IPS-18a (cell line): ENCODE results near the gene TBC1D3B.
"Not testable (repeated sequence)": the region's sequence is repeated elsewhere in the genome, so short reads cannot be mapped to it uniquely, and the experiment has no call there.

Experiments
- H3K27ac ChIP-seq: one replicate; pipeline ENCODE4 v1.5.1; 2013; ENCODE audit warnings: low read length
- H3K27me3 ChIP-seq: one replicate; pipeline ENCODE4 v1.6.1; 2013; ENCODE audit warnings: mild to moderate bottlenecking, low read length; ENCODE audit not compliant: control insufficient read depth, insufficient read depth
- H3K36me3 ChIP-seq: one replicate; pipeline ENCODE4 v1.6.1; 2013; ENCODE audit warnings: low read depth, low read length; ENCODE audit not compliant: control insufficient read depth
- H3K4me1 ChIP-seq: one replicate; pipeline ENCODE4 v1.6.1; 2013; ENCODE audit warnings: low read depth, low read length; ENCODE audit not compliant: control insufficient read depth
- H3K4me3 ChIP-seq: one replicate; pipeline ENCODE4 v1.5.1; 2013; ENCODE audit warnings: low read length
- H3K9ac ChIP-seq: one replicate; pipeline ENCODE4 v1.6.1; 2013; ENCODE audit warnings: mild to moderate bottlenecking, low read length, moderate library complexity
- H3K9me3 ChIP-seq: one replicate; pipeline ENCODE4 v1.6.1; 2013; ENCODE audit warnings: low read depth, low read length; ENCODE audit not compliant: control insufficient read depth

TBC1D3B gene

DNA sequence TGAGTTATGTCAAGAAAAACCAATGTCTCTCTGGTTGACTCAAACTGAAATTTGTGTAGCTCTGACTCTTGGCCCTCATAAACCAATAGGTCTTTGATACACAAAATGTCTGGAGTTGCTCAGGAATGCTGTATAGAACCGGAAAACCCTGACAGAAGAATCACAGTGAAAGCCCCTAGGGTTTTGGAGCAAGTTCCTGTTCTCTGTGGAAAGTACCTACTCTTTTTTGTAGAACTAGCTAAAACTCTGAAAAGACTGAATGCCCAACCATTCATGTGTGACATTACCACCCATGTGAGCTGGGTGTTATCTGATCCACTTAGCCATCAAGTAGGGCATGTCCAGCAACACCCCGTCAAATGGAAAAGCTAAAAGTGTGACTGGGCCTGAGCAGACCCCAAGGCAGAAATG lies 44.0 kb downstream of the TBC1D3B start:
- no peak overlapping the region for H3K4me3 ChIP-seq
- H3K27ac ChIP-seq: no peak overlapping the region
- H3K9ac ChIP-seq: no peak overlapping the region
- no peaks in the 10 kb centered on the region for H3K9me3 ChIP-seq
- H3K27me3 ChIP-seq: no peaks in the 10 kb centered on the region
- no peaks in the 10 kb centered on the region for H3K4me1 ChIP-seq
- no peaks in the 10 kb centered on the region for H3K36me3 ChIP-seq

DNA sequence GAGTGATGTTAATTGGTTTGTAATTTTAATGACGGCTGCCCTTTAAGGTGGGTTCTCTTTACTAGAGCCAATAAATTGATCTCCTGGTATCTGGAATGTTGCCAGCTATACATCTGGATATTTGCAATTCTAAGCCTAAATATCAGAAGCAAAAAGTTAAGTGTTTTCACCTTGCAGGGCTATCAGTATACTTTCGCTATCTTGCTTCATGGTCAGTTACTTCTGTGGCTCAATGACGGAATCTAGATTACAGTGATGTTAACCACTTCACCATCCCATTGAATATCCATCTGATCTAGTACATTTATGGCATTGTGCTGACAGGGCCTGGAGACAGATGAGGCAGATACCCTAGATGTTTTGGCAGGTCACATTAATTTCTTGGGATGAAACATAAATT lies 44.5 kb downstream of the TBC1D3B start:
- Histone ChIP-seq H3K27me3 (no peaks in the 10 kb centered on the region), H3K36me3 (no peaks in the 10 kb centered on the region), H3K4me1 (no peaks in the 10 kb centered on the region), H3K4me3 (no peak overlapping the region), H3K9ac (no peak overlapping the region), H3K27ac (no peak overlapping the region), H3K9me3 (no peaks in the 10 kb centered on the region)

- Histone ChIP-seq H3K9ac (no peak overlapping the region), H3K27ac (no peak overlapping the region), H3K27me3 (no peaks in the 10 kb centered on the region), H3K9me3 (no peaks in the 10 kb centered on the region), H3K36me3 (no peaks in the 10 kb centered on the region), H3K4me3 (no peak overlapping the region), H3K4me1 (no peaks in the 10 kb centered on the region)
Measured at GRCh38 chr17:36131421-36131820, 45.0 kb downstream of the TBC1D3B start.

- H3K27me3 ChIP-seq: no peaks in the 10 kb centered on the region
- no peaks in the 10 kb centered on the region for H3K36me3 ChIP-seq
- H3K9ac ChIP-seq: no peak overlapping the region
- H3K4me1 ChIP-seq: no peaks in the 10 kb centered on the region
- H3K4me3 ChIP-seq: no peak overlapping the region
- no peak overlapping the region for H3K27ac ChIP-seq
- peaks cover 7% of the 10 kb centered on the region for H3K9me3 ChIP-seq
Measured at GRCh38 chr17:36130346-36130745, 46.1 kb downstream of the TBC1D3B start.

- no peaks in the 10 kb centered on the region for H3K36me3 ChIP-seq
- H3K27me3 ChIP-seq: no peaks in the 10 kb centered on the region
- H3K9me3 ChIP-seq: peaks cover 11% of the 10 kb centered on the region
- no peaks in the 10 kb centered on the region for H3K4me1 ChIP-seq
- no peak overlapping the region for H3K9ac ChIP-seq
- H3K4me3 ChIP-seq: no peak overlapping the region
- H3K27ac ChIP-seq: no peak overlapping the region
Measured at GRCh38 chr17:36129616-36130015, 46.8 kb downstream of the TBC1D3B start.

GRCh38 chr17:36128411-36128978 lies 47.9 kb downstream of the TBC1D3B start:
- H3K9ac ChIP-seq: no peak overlapping the region
- peaks cover 2% of the 10 kb centered on the region for H3K4me1 ChIP-seq
- H3K9me3 ChIP-seq: peaks cover 11% of the 10 kb centered on the region
- H3K27ac ChIP-seq: no peak overlapping the region
- H3K36me3 ChIP-seq: no peaks in the 10 kb centered on the region
- no peaks in the 10 kb centered on the region for H3K27me3 ChIP-seq
- H3K4me3 ChIP-seq: no peak overlapping the region

GRCh38 chr17:36127911-36128310 lies 48.5 kb downstream of the TBC1D3B start:
- peaks cover 11% of the 10 kb centered on the region for H3K9me3 ChIP-seq
- no peak overlapping the region for H3K9ac ChIP-seq

DNA sequence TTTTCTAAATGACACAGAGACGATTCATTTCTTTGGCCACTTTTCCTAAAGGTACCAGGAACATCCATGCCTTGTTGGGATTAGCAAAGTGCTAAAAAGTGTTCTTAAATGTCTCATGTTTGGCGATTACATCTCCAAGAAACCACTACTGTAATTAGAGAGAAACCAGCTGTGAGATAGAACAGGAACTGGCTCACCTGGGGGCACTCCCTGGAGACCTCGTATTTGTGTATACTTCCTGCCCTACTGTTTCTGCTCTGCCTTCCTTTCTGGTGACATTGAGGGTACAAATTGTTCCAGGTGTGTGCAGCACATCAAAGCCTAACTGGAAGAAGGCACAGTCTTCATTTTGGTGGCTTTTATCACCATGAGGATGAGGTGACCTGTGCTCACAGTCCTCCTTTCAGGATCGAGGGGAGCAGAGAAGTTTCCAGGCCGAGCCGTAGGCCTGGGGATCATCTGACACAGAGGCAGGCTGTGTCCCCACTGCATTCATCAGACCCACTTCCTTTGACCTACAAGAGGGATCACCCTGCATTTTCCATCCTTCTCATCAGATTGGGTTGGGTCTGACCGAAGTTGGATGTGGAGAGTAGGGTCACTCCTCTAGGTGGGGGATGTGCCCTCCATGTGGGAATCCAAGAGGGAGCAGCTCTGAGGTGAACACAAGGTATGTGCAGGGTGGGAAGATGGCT lies 49.1 kb downstream of the TBC1D3B start:
- no peak overlapping the region for H3K4me3 ChIP-seq
- H3K27ac ChIP-seq: no peak overlapping the region

More at GRCh38 chr17:36127911-36128310, 48.5 kb downstream of the TBC1D3B start:
- H3K27ac ChIP-seq: no peak overlapping the region
- peaks cover 8% of the 10 kb centered on the region for H3K4me1 ChIP-seq
- H3K27me3 ChIP-seq: no peaks in the 10 kb centered on the region
- no peak overlapping the region for H3K4me3 ChIP-seq
- H3K36me3 ChIP-seq: no peaks in the 10 kb centered on the region

DNA sequence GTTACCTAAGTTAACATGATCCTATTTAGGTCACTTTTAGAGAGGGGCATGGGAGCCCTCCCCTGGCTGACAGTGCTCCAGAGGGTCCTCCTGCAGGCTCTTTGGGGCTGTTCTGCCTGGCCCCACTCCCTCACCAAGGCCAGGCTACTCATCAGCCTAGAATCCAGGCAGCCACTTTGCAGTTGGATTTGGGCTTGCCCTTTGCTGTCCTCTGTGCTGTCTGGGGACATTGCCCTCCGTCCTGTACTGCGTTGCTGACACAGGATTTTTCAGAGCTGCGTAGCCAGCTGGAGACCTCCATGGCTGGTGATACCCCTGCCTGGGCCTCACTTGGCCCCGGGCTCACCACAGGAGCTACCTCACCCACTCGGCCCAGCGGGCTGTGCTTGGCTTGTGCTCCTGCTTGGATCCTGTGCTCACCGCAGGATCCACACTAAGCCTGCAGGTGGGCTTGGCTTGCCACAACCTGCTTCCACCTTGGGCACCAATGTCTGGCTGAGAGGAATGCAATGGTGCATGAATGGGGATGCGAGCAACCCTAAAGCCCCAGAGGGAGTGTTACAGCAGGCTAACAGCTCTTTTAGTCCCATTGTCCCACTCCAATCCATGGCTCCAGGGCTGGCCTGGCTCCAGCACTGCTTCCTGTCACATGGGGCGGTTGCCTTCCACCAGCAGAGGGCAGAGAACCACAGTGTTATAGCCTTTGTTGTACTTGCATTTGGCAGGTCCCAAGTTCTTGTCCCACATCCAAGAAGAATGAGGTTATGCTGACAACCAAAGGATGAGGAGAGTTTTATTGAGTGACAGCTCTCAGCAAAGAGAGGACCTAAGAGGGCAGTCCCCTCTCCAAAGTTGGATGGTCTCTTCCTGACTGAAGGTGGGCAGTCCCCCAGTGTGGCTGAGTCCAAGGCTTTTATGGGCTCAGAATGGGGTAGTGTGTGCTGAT lies 51.3 kb downstream of the TBC1D3B start:
- no peak overlapping the region for H3K27ac ChIP-seq
- no peaks in the 10 kb centered on the region for H3K36me3 ChIP-seq
- peaks cover 10% of the 10 kb centered on the region for H3K4me1 ChIP-seq
- H3K9me3 ChIP-seq: peaks cover 11% of the 10 kb centered on the region
- no peak overlapping the region for H3K9ac ChIP-seq
- no peak overlapping the region for H3K4me3 ChIP-seq
- no peaks in the 10 kb centered on the region for H3K27me3 ChIP-seq

More for the DNA sequence above, 49.1 kb downstream of the TBC1D3B start:
- H3K4me1 ChIP-seq: peaks cover 10% of the 10 kb centered on the region
- H3K9ac ChIP-seq: no peak overlapping the region
- no peaks in the 10 kb centered on the region for H3K27me3 ChIP-seq
- peaks cover 11% of the 10 kb centered on the region for H3K9me3 ChIP-seq
- no peaks in the 10 kb centered on the region for H3K36me3 ChIP-seq

DNA sequence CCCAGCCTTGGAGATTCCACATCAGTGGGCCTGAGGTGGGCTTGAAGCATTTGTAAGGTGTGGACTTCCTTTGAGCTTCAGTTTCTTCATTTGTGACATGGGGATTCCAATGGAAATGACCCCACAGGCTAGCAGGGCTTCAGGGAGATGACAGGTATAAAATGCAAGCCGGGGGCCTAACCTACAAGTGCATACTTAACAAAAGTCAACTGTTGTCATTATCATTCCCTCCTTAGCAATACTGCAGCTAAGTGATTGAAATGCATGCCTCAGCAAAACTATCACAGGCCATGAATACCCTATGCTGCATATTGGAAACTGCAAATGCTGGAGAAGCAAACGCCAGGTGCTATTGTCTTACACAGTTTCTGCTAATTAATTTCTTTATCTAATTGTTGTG lies 53.0 kb downstream of the TBC1D3B start:
- peaks cover 10% of the 10 kb centered on the region for H3K4me1 ChIP-seq
- H3K27me3 ChIP-seq: no peaks in the 10 kb centered on the region
- H3K9ac ChIP-seq: no peak overlapping the region
- no peak overlapping the region for H3K27ac ChIP-seq
- H3K9me3 ChIP-seq: peaks cover 11% of the 10 kb centered on the region
- no peaks in the 10 kb centered on the region for H3K36me3 ChIP-seq
- no peak overlapping the region for H3K4me3 ChIP-seq

- H3K36me3 ChIP-seq, H3K4me3 ChIP-seq, H3K27ac ChIP-seq, H3K27me3 ChIP-seq, H3K9ac ChIP-seq: not testable (repeated sequence)
- H3K9me3 ChIP-seq: peaks cover 11% of the 10 kb centered on the region
- peaks cover 10% of the 10 kb centered on the region for H3K4me1 ChIP-seq
Measured at GRCh38 chr17:36121099-36121498, 55.3 kb downstream of the TBC1D3B start.
